Measurements from ENCODE around the gene CTNND2.

- TF ChIP-seq CTCF (tag by site-specific recombination; IDR thresholded peaks at IDR 0.05), result no peak
- TF ChIP-seq TRIM28 (IDR thresholded peaks at IDR 0.05; ENCODE audit: borderline replicate concordance, low read length), result no peak
- no peak for TF ChIP-seq ZNF580 (tag by site-specific recombination; IDR thresholded peaks at IDR 0.05)
- TF ChIP-seq BCL6B (tag by site-specific recombination; IDR thresholded peaks at IDR 0.05), result no peak
- no peak for TF ChIP-seq REPIN1 (tag by site-specific recombination; IDR thresholded peaks at IDR 0.05; ENCODE audit: low read depth)
Observed at GRCh38 chr5:10958728-10959127, 945.5 kb downstream of the CTNND2 start.
